ENCODE measurements around the gene ATG2B. TPM values are rescaled to one million over a fixed set of nuclear protein-coding genes. Genes with fewer than 3 reads are reported as not detected.
"Not testable (repeated sequence)": the region's sequence is repeated elsewhere in the genome, so short reads cannot be mapped to it uniquely, and the experiment has no call there.

ATG2B gene
- polyA plus RNA-seq, 4 donors = 23.3 to 36.1 (median 30.6) TPM

GRCh38 chr14:96255501-96256366 is 107.4 kb downstream of the ATG2B start, which contains the start of gene BDKRB1:
BDKRB1 (plus strand) TSS chr14:96256210; CDS start chr14:96263683, 7,473 bp downstream.
- no peak for DNase-seq (ENCODE audit: low read depth in 4 of 4, low spot score in 3 of 4)

GRCh38 chr14:96254687-96255086 is 108.5 kb downstream of the ATG2B start:
- DNase-seq (ENCODE audit: low read depth in 4 of 4, low spot score in 3 of 4) = no peak

- no peak for DNase-seq (ENCODE audit: low read depth in 4 of 4, low spot score in 3 of 4)
These were observed 110.1 kb downstream of the ATG2B start for GRCh38 chr14:96252999-96253539.

- DNase-seq (ENCODE audit: low read depth in 4 of 4, low spot score in 3 of 4) = no peak
These were observed 110.7 kb downstream of the ATG2B start for GRCh38 chr14:96252323-96252998.

- DNase-seq (ENCODE audit: low read depth in 4 of 4, low spot score in 3 of 4) = no peak
These were observed 111.4 kb downstream of the ATG2B start for GRCh38 chr14:96251656-96252155.

- no peak for DNase-seq (ENCODE audit: low read depth in 4 of 4, low spot score in 3 of 4)
These were observed 112.7 kb downstream of the ATG2B start for GRCh38 chr14:96250485-96250884.

GRCh38 chr14:96249029-96249428 is 114.1 kb downstream of the ATG2B start:
- DNase-seq (ENCODE audit: low read depth in 4 of 4, low spot score in 3 of 4) = no peak

- DNase-seq (ENCODE audit: low read depth in 4 of 4, low spot score in 3 of 4) = no peak
These were observed 116.1 kb downstream of the ATG2B start for GRCh38 chr14:96247031-96247430.

- no peak for DNase-seq (ENCODE audit: low read depth in 4 of 4, low spot score in 3 of 4)
These were observed 116.6 kb downstream of the ATG2B start for GRCh38 chr14:96246539-96246847.

- no peak for DNase-seq (ENCODE audit: low read depth in 4 of 4, low spot score in 3 of 4)
These were observed 117.2 kb downstream of the ATG2B start for GRCh38 chr14:96245710-96246538.

GRCh38 chr14:96245074-96245473 is 118.1 kb downstream of the ATG2B start:
- not testable (repeated sequence) for DNase-seq (ENCODE audit: low read depth in 4 of 4, low spot score in 3 of 4)

- DNase-seq (ENCODE audit: low read depth in 4 of 4, low spot score in 3 of 4) = no peak
These were observed 119.4 kb downstream of the ATG2B start for GRCh38 chr14:96243785-96244184.

- no peak for DNase-seq (ENCODE audit: low read depth in 4 of 4, low spot score in 3 of 4)
These were observed 121.0 kb downstream of the ATG2B start for GRCh38 chr14:96242126-96242525.

- no peak for DNase-seq (ENCODE audit: low read depth in 4 of 4, low spot score in 3 of 4)
These were observed 122.5 kb downstream of the ATG2B start for GRCh38 chr14:96240641-96241040.

- DNase-seq (ENCODE audit: low read depth in 4 of 4, low spot score in 3 of 4) = no peak
These were observed 123.4 kb downstream of the ATG2B start for GRCh38 chr14:96239711-96240141.

GRCh38 chr14:96238676-96239265 is 124.4 kb downstream of the ATG2B start:
- DNase-seq (ENCODE audit: low read depth in 4 of 4, low spot score in 3 of 4) = no peak

- no peak for DNase-seq (ENCODE audit: low read depth in 4 of 4, low spot score in 3 of 4)
These were observed 125.5 kb downstream of the ATG2B start for GRCh38 chr14:96237641-96238040.

- no peak for DNase-seq (ENCODE audit: low read depth in 4 of 4, low spot score in 3 of 4)
These were observed 127.7 kb downstream of the ATG2B start for GRCh38 chr14:96235426-96235825.

GRCh38 chr14:96233661-96234060 is 129.5 kb downstream of the ATG2B start:
- DNase-seq (ENCODE audit: low read depth in 4 of 4, low spot score in 3 of 4) = no peak

GRCh38 chr14:96232506-96232905 is 130.6 kb downstream of the ATG2B start:
- no peak for DNase-seq (ENCODE audit: low read depth in 4 of 4, low spot score in 3 of 4)

All from left renal pelvis (tissue), 4 donors.